Gastroesophageal sphincter (tissue), 3 donors: ENCODE results near the gene MTA2.

Source experiments
- EP300 ChIP-seq: sonication (generic); formaldehyde crosslinking; IDR thresholded peaks from one replicate; pipeline ENCODE4 v1.6.1; 2017; ENCODE audit warnings: antibody characterized with exemption, mild to moderate bottlenecking
- POLR2A ChIP-seq, 2 donors: fragments of 450-650 bp; IDR thresholded peaks; one replicate each; pipeline ENCODE4 v1.6.1; 2017; ENCODE audit warnings: antibody characterized with exemption in 2 of 2, mild to moderate bottlenecking in 2 of 2, moderate library complexity in 1 of 2
- POLR2AphosphoS5 ChIP-seq: sonication (generic); formaldehyde crosslinking; IDR thresholded peaks from one replicate; pipeline ENCODE4 v1.6.1; 2017; ENCODE audit warnings: antibody characterized with exemption
- TF ChIP-seq, protein P1 (sequence below), 4 experiments: fragments of 200-600 bp in 2 of 4; fragments of 450-650 bp in 2 of 4; sonication (generic) in 1 of 4; IDR thresholded peaks; one replicate each; pipeline ENCODE4 v1.5.1; 2017 to 2019; ENCODE audit warnings: antibody characterized with exemption in 4 of 4, mild to moderate bottlenecking in 2 of 4, moderate library complexity in 2 of 4

DNA sequence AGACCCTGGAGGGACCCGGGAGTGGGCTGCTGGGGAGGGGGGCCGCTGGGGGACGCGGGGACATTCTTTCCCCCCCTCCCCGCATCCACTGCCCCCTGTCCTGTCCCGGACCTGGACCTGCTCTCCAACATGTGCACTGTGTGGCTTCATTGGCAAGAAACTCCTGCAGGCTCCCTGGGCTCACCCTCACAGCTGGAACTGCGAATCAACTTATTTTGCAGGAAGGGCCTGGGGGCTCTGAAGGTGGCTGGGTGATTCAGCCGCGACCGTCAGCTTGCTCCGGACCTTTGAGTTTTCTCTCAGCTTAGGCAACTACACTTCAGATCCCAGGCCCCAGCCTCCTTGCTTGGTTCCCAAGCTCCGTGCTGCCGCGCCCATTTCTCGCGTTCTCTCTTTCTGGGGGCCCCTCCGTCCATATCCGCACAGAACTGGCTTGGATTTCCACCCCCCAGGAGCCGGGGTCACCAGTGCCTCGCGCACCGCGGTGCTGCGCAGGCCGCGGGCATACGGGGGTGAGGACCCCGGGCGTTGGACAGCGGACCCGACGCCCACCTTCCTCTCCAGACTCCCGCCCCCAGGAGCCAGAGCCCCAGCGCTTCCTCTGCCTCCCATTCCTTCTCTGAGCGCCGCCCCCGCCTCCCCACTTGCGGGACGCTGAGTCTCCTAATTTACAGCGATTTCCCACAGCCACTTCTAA is 54.6 kb downstream of the MTA2 start:
- TF ChIP-seq POLR2AphosphoS5 = no peak
- TF ChIP-seq, protein P1, sequence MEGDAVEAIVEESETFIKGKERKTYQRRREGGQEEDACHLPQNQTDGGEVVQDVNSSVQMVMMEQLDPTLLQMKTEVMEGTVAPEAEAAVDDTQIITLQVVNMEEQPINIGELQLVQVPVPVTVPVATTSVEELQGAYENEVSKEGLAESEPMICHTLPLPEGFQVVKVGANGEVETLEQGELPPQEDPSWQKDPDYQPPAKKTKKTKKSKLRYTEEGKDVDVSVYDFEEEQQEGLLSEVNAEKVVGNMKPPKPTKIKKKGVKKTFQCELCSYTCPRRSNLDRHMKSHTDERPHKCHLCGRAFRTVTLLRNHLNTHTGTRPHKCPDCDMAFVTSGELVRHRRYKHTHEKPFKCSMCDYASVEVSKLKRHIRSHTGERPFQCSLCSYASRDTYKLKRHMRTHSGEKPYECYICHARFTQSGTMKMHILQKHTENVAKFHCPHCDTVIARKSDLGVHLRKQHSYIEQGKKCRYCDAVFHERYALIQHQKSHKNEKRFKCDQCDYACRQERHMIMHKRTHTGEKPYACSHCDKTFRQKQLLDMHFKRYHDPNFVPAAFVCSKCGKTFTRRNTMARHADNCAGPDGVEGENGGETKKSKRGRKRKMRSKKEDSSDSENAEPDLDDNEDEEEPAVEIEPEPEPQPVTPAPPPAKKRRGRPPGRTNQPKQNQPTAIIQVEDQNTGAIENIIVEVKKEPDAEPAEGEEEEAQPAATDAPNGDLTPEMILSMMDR (IDR thresholded peaks at IDR 0.05) = no peak
- no peak for TF ChIP-seq POLR2A (IDR thresholded peaks at IDR 0.05)
- TF ChIP-seq EP300 = no peak
